CD4-positive, alpha-beta memory T cell (primary cell): ENCODE data around the gene NUDT19. TPM values are rescaled to one million over a fixed set of nuclear protein-coding genes. Genes with fewer than 3 reads are reported as not detected.
"Not testable (repeated sequence)": the region's sequence is repeated elsewhere in the genome, so short reads cannot be mapped to it uniquely, and the experiment has no call there.

Source experiments
- CTCF ChIA-PET: fragments of 350-600 bp; sonication (Branson Sonifier 250); formaldehyde crosslinking; loops from one replicate; lab custom pipeline; 2021; ENCODE audit warnings: inconsistent platforms; ENCODE audit not compliant: partially characterized antibody; lab: Charles Lee
- POLR2A ChIA-PET: fragments of 350-600 bp; sonication (Branson Sonifier 250); formaldehyde crosslinking; loops from one replicate; lab custom pipeline; 2021; ENCODE audit not compliant: partially characterized antibody; lab: Charles Lee
- DNase-seq, 5 donors: peaks; one replicate each; pipeline versions ENCODE4 v3.0.0 to v3.0.0-alpha.2; 2020 to 2022; ENCODE audit warnings: mixed read lengths in 1 of 5
- H3K27ac ChIP-seq: one replicate; pipeline ENCODE4 v1.7.0; 2013; ENCODE audit warnings: low read depth, low read length
- H3K27me3 ChIP-seq: 2 replicates; pipeline ENCODE4 v1.7.0; 2013; ENCODE audit warnings: mild to moderate bottlenecking, low read length, moderate library complexity; ENCODE audit not compliant: insufficient read depth
- H3K36me3 ChIP-seq: 2 replicates; pipeline ENCODE4 v1.7.0; 2013; ENCODE audit warnings: mild to moderate bottlenecking, low read length, moderate library complexity; ENCODE audit not compliant: insufficient read depth
- H3K4me1 ChIP-seq: 2 replicates; pipeline ENCODE4 v1.7.0; 2013; ENCODE audit warnings: mild to moderate bottlenecking, low read length, moderate library complexity; ENCODE audit not compliant: insufficient read depth
- H3K4me3 ChIP-seq, 2 donors: one replicate each; pipeline ENCODE4 v1.7.0; 2013; ENCODE audit warnings: low read length in 2 of 2, mild to moderate bottlenecking in 1 of 2
- H3K9me3 ChIP-seq, 2 donors: one replicate each; pipeline ENCODE4 v1.7.0; 2013; ENCODE audit warnings: low read length in 2 of 2, control low read depth in 1 of 2; ENCODE audit not compliant: control insufficient read depth in 1 of 2
- H3K27ac Mint-ChIP-seq, 7 donors: one replicate each; pipeline ENCODE4 v1.8.0; 2020 to 2021; ENCODE audit warnings: mixed read lengths in 7 of 7, mild to moderate bottlenecking in 6 of 7, inconsistent platforms in 3 of 7, moderate library complexity in 3 of 7
- H3K27me3 Mint-ChIP-seq, 2 donors: one replicate each; pipeline ENCODE4 v1.8.0; 2020 to 2021; ENCODE audit warnings: mixed read lengths in 2 of 2
- H3K36me3 Mint-ChIP-seq, 2 donors: one replicate each; pipeline ENCODE4 v1.8.0; 2020 to 2021; ENCODE audit warnings: mixed read lengths in 2 of 2, inconsistent platforms in 1 of 2, mild to moderate bottlenecking in 1 of 2
- H3K4me1 Mint-ChIP-seq, 4 donors: one replicate each; pipeline ENCODE4 v1.8.0; 2020 to 2021; ENCODE audit warnings: mixed read lengths in 4 of 4, mild to moderate bottlenecking in 1 of 4
- H3K4me3 Mint-ChIP-seq, 8 donors: one replicate each; pipeline ENCODE4 v1.8.0; 2020 to 2021; ENCODE audit warnings: mixed read lengths in 8 of 8, mild to moderate bottlenecking in 7 of 8, moderate library complexity in 6 of 8, inconsistent platforms in 3 of 8
- H3K9me3 Mint-ChIP-seq, 8 donors: one replicate each; pipeline ENCODE4 v1.8.0; 2020 to 2021; ENCODE audit warnings: mixed read lengths in 8 of 8, mild to moderate bottlenecking in 5 of 8, inconsistent platforms in 3 of 8, moderate library complexity in 1 of 8
- intact Hi-C: fragments of 100-400 bp; cut with micrococcal nuclease; formaldehyde crosslinking; loops from one replicate; pipeline ENCODE4 v1.15.1; 2023
- polyA plus RNA-seq, 2 donors: library from polyadenylated mRNA; unstranded; fragments of 300-500 nt; fragmentation: Illumina TruSeq; gene quantifications; one replicate each; pipeline ENCODE4 v1.2.3, GENCODE V29; 2021
- total RNA-seq, 2 experiments: library from RNA; stranded (reverse); gene quantifications; one replicate each; pipeline ENCODE4 v1.2.3, GENCODE V29; 2021

NUDT19 gene
- total and polyA plus RNA-seq, 4 experiments from 2014 or later, result 2.0 to 10.6 (median 8.0) TPM

GRCh38 chr19:32696771-32697170, 5.2 kb downstream of the NUDT19 start:
- H3K27me3 ChIP-seq, H3K27ac ChIP-seq, DNase-seq, H3K9me3 Mint-ChIP-seq, H3K36me3 ChIP-seq, CTCF ChIA-PET, H3K4me3 ChIP-seq, H3K9me3 ChIP-seq, POLR2A ChIA-PET, intact Hi-C loops, H3K27me3 Mint-ChIP-seq: not testable (repeated sequence)
- peaks cover 49 to 56% of the 10 kb centered on the region in 2 donors for H3K36me3 Mint-ChIP-seq
- peaks cover 46% of the 10 kb centered on the region for H3K4me1 ChIP-seq
- peak overlapping the region in 1 of 8 donors; percentile 33 for H3K4me3 Mint-ChIP-seq
- H3K4me1 Mint-ChIP-seq, result peaks cover 52 to 84% (median 62%) of the 10 kb centered on the region in 4 donors
- peak overlapping the region in 1 of 7 donors; percentile 41 for H3K27ac Mint-ChIP-seq

GRCh38 chr19:32700129-32700528, 8.5 kb downstream of the NUDT19 start:
- H3K4me1 ChIP-seq, result peaks cover 22% of the 10 kb centered on the region
- H3K27me3 Mint-ChIP-seq, H3K9me3 ChIP-seq, H3K27me3 ChIP-seq, POLR2A ChIA-PET, intact Hi-C loops, DNase-seq, H3K27ac ChIP-seq, H3K27ac Mint-ChIP-seq, H3K4me3 ChIP-seq, H3K36me3 ChIP-seq: not testable (repeated sequence)
- H3K4me1 Mint-ChIP-seq, result peaks cover 29 to 62% (median 45%) of the 10 kb centered on the region in 4 donors
- CTCF ChIA-PET, result interaction anchor here (1.2 kb wide), 2 partner anchors 9 to 276 kb away, joined by 3 to 4 read pairs; no protein-coding TSS in a partner anchor
- H3K36me3 Mint-ChIP-seq, result peaks cover 50 to 83% of the 10 kb centered on the region in 2 donors
- H3K4me3 Mint-ChIP-seq, result peak overlapping the region in 1 of 8 donors; percentile 8
- peaks cover 0 to 20% (median 9%) of the 10 kb centered on the region in 8 donors for H3K9me3 Mint-ChIP-seq

DNA sequence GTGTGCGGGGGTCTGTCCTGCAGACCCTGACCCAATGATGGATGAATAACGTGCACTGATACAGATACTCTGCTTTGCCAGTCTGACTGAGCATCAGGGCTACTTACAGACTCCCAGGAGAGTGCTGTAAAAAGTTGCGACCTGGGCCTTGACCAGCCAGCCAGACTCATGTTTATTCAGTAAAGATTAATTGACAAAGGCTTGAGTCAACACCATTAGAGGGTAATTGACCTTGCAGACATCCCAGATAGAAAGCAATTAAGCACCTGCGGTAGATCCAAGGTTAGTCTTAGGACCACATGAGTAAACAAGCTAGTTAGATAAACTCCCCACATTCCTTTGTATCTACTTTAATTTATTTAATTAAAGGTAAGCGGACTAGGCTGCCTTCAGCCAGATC, 10.4 kb downstream of the NUDT19 start:
- POLR2A ChIA-PET, result interaction anchor here (0.6 kb wide), 1 partner anchor 19 kb away, joined by 3 read pairs; no protein-coding TSS in a partner anchor
- H3K27ac ChIP-seq, result no peak overlapping the region
- no peak overlapping the region for H3K27ac Mint-ChIP-seq
- H3K4me3 Mint-ChIP-seq, result no peak overlapping the region
- H3K9me3 ChIP-seq, result no peaks in the 10 kb centered on the region
- H3K4me1 ChIP-seq, result peaks cover 14% of the 10 kb centered on the region
- CTCF ChIA-PET, result no interaction called here
- H3K4me1 Mint-ChIP-seq, result peaks cover 22 to 48% (median 32%) of the 10 kb centered on the region in 4 donors
- no peaks in the 10 kb centered on the region for H3K36me3 ChIP-seq
- no peaks in the 10 kb centered on the region for H3K27me3 Mint-ChIP-seq
- H3K4me3 ChIP-seq, result no peak overlapping the region
- DNase-seq, result no peak
- H3K27me3 ChIP-seq, result no peaks in the 10 kb centered on the region
- peaks cover 50 to 72% of the 10 kb centered on the region in 2 donors for H3K36me3 Mint-ChIP-seq
- peaks cover 0 to 20% (median 9%) of the 10 kb centered on the region in 8 donors for H3K9me3 Mint-ChIP-seq
- intact Hi-C loops, result no loop called here

DNA sequence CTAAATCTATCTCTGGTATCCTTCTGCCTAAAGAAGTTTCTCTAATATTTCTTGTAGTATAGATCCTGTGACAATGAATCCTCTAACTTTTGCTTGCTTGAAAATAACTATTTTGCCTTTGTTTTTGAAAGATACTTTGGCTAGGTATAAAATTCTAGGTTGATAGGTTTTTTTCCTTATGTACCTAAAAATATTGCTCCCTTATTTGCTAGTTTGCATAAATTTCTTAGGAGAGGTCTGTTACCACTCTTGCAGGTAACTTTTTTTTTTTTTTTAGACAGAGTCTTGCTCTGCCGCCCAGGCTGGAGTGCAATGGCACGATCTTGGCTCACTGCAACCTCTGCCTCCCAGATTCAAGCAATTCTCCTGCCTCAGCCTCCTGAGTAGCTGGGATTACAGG, 12.4 kb downstream of the NUDT19 start:
- Mint-ChIP-seq H3K4me1 (peaks cover 16 to 41% (median 31%) of the 10 kb centered on the region in 4 donors), H3K36me3 (peaks cover 38 to 52% of the 10 kb centered on the region in 2 donors), H3K9me3 (peaks cover 0 to 20% (median 9%) of the 10 kb centered on the region in 8 donors)
- DNase-seq, H3K27me3 Mint-ChIP-seq, H3K36me3 ChIP-seq, H3K27ac ChIP-seq, CTCF ChIA-PET, H3K4me3 ChIP-seq, H3K27ac Mint-ChIP-seq, H3K4me3 Mint-ChIP-seq, H3K27me3 ChIP-seq, intact Hi-C loops, H3K9me3 ChIP-seq: not testable (repeated sequence)
- POLR2A ChIA-PET, result interaction anchor here (0.6 kb wide), 1 partner anchor 157 kb away, joined by 4 read pairs; no protein-coding TSS in a partner anchor
- peaks cover 23% of the 10 kb centered on the region for H3K4me1 ChIP-seq

DNA sequence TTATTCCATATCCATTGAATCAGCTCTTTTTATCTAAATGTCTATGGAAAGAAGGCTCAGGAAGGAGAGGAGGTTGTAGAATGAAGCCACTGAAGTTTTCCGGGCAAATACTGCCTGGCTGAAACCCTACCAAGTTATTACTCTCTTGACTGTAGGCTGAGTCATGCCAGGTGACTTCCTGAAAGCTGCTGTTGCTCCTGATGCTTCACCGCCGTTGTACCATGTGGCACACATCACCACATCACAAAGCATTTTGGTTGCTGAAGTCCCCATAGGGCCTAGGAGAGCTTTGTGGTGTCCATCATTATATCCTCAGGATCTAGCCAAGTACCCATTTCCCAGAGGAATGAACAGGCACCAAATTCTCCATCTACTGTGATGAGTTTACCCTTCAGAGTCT, 16.8 kb downstream of the NUDT19 start:
- peak overlapping the region in 1 of 8 donors; percentile 13 for H3K4me3 Mint-ChIP-seq
- no peaks in the 10 kb centered on the region for H3K27me3 Mint-ChIP-seq
- Histone ChIP-seq H3K27ac (no peak overlapping the region), H3K4me3 (no peak overlapping the region), H3K36me3 (peaks cover 5% of the 10 kb centered on the region), H3K4me1 (peaks cover 15% of the 10 kb centered on the region), H3K9me3 (no peaks in the 10 kb centered on the region), H3K27me3 (no peaks in the 10 kb centered on the region)
- H3K27ac Mint-ChIP-seq, result peak overlapping the region; percentile 3 to 71 (median 45)
- peaks cover 0 to 11% (median 8%) of the 10 kb centered on the region in 8 donors for H3K9me3 Mint-ChIP-seq
- ChIA-PET POLR2A (interaction anchor here (0.5 to 1.1 kb wide), 3 partner anchors 17 to 377 kb away, joined by 3 to 4 read pairs (median 3); partner anchors contain the start of gene NUDT19), CTCF (interaction anchor here (1.7 kb wide), 1 partner anchor 9 kb away, joined by 4 read pairs; no protein-coding TSS in a partner anchor)
- H3K4me1 Mint-ChIP-seq, result peaks cover 9 to 28% (median 15%) of the 10 kb centered on the region in 4 donors
- DNase-seq, result no peak
- peaks cover 23 to 33% of the 10 kb centered on the region in 2 donors for H3K36me3 Mint-ChIP-seq
- intact Hi-C loops, result no loop called here

DNA sequence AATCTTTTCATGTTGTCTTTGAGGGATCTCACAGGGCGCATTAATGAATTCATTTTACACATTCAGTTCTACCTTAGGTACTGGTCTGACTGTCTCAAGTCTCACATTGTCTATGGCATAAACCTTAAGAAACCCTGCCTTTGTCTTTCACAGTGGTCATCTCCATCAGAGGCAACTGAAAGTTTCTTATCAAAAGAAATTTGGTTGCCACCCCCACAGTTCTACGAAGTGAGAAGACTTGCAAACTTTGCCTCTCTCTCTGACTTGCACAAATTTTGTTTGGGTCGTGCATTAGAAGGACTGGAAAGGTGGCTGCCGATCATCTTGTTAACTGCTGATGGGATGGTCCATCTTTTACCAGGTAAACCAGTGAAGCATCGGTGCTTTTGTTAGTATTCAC, 17.4 kb downstream of the NUDT19 start:
- peaks cover 9 to 28% (median 15%) of the 10 kb centered on the region in 4 donors for H3K4me1 Mint-ChIP-seq
- Histone ChIP-seq H3K27ac (no peak overlapping the region), H3K9me3 (no peaks in the 10 kb centered on the region), H3K36me3 (peaks cover 5% of the 10 kb centered on the region), H3K27me3 (no peaks in the 10 kb centered on the region), H3K4me3 (no peak overlapping the region), H3K4me1 (peaks cover 15% of the 10 kb centered on the region)
- H3K36me3 Mint-ChIP-seq, result peaks cover 22 to 33% of the 10 kb centered on the region in 2 donors
- H3K9me3 Mint-ChIP-seq, result peaks cover 0 to 6% (median 4%) of the 10 kb centered on the region in 8 donors
- H3K4me3 Mint-ChIP-seq, result no peak overlapping the region
- CTCF ChIA-PET, result interaction anchor here (1.7 kb wide), 1 partner anchor 9 kb away, joined by 4 read pairs; no protein-coding TSS in a partner anchor
- intact Hi-C loops, result no loop called here
- no peak for DNase-seq
- H3K27me3 Mint-ChIP-seq, result no peaks in the 10 kb centered on the region
- POLR2A ChIA-PET, result interaction anchor here (0.5 to 1.1 kb wide), 2 partner anchors 17 to 108 kb away, joined by 3 to 4 read pairs; partner anchors contain the start of gene NUDT19
- H3K27ac Mint-ChIP-seq, result peak overlapping the region in 5 of 7 donors; percentile 23 to 59 (median 45)

GRCh38 chr19:32711747-32712146, 20.1 kb downstream of the NUDT19 start:
- H3K36me3 Mint-ChIP-seq, result peaks cover 18 to 37% of the 10 kb centered on the region in 2 donors
- ChIA-PET POLR2A (interaction anchor here (0.8 kb wide), 1 partner anchor 18 kb away, joined by 3 read pairs; no protein-coding TSS in a partner anchor), CTCF (interaction anchor here (1.0 kb wide), 1 partner anchor 55 kb away, joined by 3 read pairs; no protein-coding TSS in a partner anchor)
- no peaks in the 10 kb centered on the region for H3K27me3 ChIP-seq
- no peaks in the 10 kb centered on the region for H3K27me3 Mint-ChIP-seq
- peaks cover 13% of the 10 kb centered on the region for H3K4me1 ChIP-seq
- intact Hi-C loops, result no loop called here
- H3K27ac ChIP-seq, result no peak overlapping the region
- H3K9me3 ChIP-seq, result no peaks in the 10 kb centered on the region
- no peaks in the 10 kb centered on the region for H3K9me3 Mint-ChIP-seq
- H3K4me3 ChIP-seq, result no peak overlapping the region
- peaks cover 7 to 23% (median 12%) of the 10 kb centered on the region in 4 donors for H3K4me1 Mint-ChIP-seq
- peaks cover 8% of the 10 kb centered on the region for H3K36me3 ChIP-seq
- no peak overlapping the region for H3K27ac Mint-ChIP-seq
- no peak overlapping the region for H3K4me3 Mint-ChIP-seq
- no peak for DNase-seq
